Measurements from ENCODE around the gene HCK.

DNA sequence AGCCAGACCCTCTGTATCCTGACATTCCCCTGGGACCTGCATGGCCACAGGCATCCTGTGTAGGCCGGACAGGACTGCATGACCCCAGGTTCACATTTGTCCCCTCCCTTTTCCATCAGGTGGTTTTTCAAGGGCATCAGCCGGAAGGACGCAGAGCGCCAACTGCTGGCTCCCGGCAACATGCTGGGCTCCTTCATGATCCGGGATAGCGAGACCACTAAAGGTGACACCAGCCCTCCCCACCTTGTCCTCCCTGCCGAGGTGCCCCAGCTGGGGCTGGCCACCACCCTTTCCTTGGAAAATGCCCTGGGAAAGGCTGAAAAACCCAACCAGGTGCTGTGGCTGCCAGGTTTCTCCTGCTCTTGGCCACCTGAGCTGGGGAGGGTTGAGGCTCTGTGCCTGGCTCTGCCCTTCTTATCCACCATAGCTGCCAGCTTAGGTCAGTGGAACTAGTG is 27.6 kb downstream of the HCK start:
- TF ChIP-seq, protein P1, sequence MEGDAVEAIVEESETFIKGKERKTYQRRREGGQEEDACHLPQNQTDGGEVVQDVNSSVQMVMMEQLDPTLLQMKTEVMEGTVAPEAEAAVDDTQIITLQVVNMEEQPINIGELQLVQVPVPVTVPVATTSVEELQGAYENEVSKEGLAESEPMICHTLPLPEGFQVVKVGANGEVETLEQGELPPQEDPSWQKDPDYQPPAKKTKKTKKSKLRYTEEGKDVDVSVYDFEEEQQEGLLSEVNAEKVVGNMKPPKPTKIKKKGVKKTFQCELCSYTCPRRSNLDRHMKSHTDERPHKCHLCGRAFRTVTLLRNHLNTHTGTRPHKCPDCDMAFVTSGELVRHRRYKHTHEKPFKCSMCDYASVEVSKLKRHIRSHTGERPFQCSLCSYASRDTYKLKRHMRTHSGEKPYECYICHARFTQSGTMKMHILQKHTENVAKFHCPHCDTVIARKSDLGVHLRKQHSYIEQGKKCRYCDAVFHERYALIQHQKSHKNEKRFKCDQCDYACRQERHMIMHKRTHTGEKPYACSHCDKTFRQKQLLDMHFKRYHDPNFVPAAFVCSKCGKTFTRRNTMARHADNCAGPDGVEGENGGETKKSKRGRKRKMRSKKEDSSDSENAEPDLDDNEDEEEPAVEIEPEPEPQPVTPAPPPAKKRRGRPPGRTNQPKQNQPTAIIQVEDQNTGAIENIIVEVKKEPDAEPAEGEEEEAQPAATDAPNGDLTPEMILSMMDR (IDR thresholded peaks at IDR 0.05; ENCODE audit: insufficient read depth, low read length, poor library complexity, severe bottlenecking) = no peak
- TF ChIP-seq EZH2phosphoT487 (conservative IDR thresholded peaks at IDR 0.05; ENCODE audit: low read length) = no peak
